HepG2 (cell line): Measurements from ENCODE around the gene GPLD1. TPM values are rescaled to one million over a fixed set of nuclear protein-coding genes. Genes with fewer than 3 reads are reported as not detected.

Source experiments
- ATRX ChIP-seq: sonication (generic); formaldehyde crosslinking; IDR thresholded peaks from 2 replicates; pipeline ENCODE4 v1.4.0; 2020; ENCODE audit warnings: missing genetic modification reagents, borderline replicate concordance
- BHLHE40 ChIP-seq: IDR thresholded peaks from 2 replicates; pipeline ENCODE4 v1.6.1; 2011; ENCODE audit warnings: low read length, improper control_type of control experiment
- FOXP1 ChIP-seq, 2 experiments: fragments of 450-650 bp in 1 of 2; IDR thresholded peaks; 2 replicates each; pipeline ENCODE4 v1.6.1; 2017 to 2018; ENCODE audit warnings: antibody characterized with exemption in 1 of 2
- HNRNPUL1 ChIP-seq: fragments of 200-400 bp; formaldehyde crosslinking; IDR thresholded peaks from 2 replicates; pipeline ENCODE4 v1.6.1; 2017; ENCODE audit warnings: low read depth, mild to moderate bottlenecking, low read length, moderate library complexity
- MBD4 ChIP-seq: IDR thresholded peaks from 2 replicates; pipeline ENCODE4 v1.6.1; 2012; ENCODE audit warnings: low read length, inconsistent platforms, borderline replicate concordance
- MXD4 ChIP-seq: IDR thresholded peaks from 2 replicates; pipeline ENCODE4 v1.6.1; 2016; ENCODE audit warnings: mild to moderate bottlenecking, missing biosample characterization, missing genetic modification reagents
- NR2F1 ChIP-seq, 2 experiments: fragments of 450-650 bp in 1 of 2; formaldehyde crosslinking in 1 of 2; IDR thresholded peaks; 2 replicates each; pipeline versions ENCODE4 v1.5.0 to v1.6.1; 2016 to 2020; ENCODE audit warnings: mild to moderate bottlenecking in 1 of 2, missing compliant biosample characterization in 1 of 2, missing genetic modification reagents in 1 of 2, moderate library complexity in 1 of 2
- NRL ChIP-seq: sonication (generic); formaldehyde crosslinking; IDR thresholded peaks from 2 replicates; pipeline ENCODE4 v1.5.0; 2020; ENCODE audit warnings: missing genetic modification reagents, mild to moderate bottlenecking, moderate library complexity, borderline replicate concordance
- ONECUT2 ChIP-seq: sonication (generic); formaldehyde crosslinking; IDR thresholded peaks from 2 replicates; pipeline ENCODE4 v1.4.0; 2020; ENCODE audit warnings: missing genetic modification reagents
- PTBP1 ChIP-seq: fragments of 200-400 bp; formaldehyde crosslinking; IDR thresholded peaks from 2 replicates; pipeline ENCODE4 v1.6.1; 2018; ENCODE audit warnings: low read length, low read depth; ENCODE audit not compliant: poor library complexity, severe bottlenecking
- SIX4 ChIP-seq: sonication (generic); formaldehyde crosslinking; IDR thresholded peaks from 2 replicates; pipeline ENCODE4 v1.4.0; 2020; ENCODE audit warnings: missing genetic modification reagents
- ZMYM4 ChIP-seq: sonication (generic); formaldehyde crosslinking; IDR thresholded peaks from 2 replicates; pipeline ENCODE4 v1.8.1; 2023; ENCODE audit warnings: mild to moderate bottlenecking, missing genetic modification reagents
- ZNF121 ChIP-seq: sonication (generic); formaldehyde crosslinking; IDR thresholded peaks from 2 replicates; pipeline ENCODE4 v1.5.0; 2020; ENCODE audit warnings: mild to moderate bottlenecking, missing genetic modification reagents
- ZNF136 ChIP-seq: sonication (generic); formaldehyde crosslinking; IDR thresholded peaks from 2 replicates; pipeline ENCODE4 v1.8.1; 2022; ENCODE audit warnings: low read depth, mild to moderate bottlenecking, moderate library complexity, missing genetic modification reagents
- ZNF232 ChIP-seq: sonication (generic); formaldehyde crosslinking; IDR thresholded peaks from 2 replicates; pipeline ENCODE4 v1.4.0; 2020; ENCODE audit warnings: missing genetic modification reagents, borderline replicate concordance
- ZNF354B ChIP-seq: sonication (generic); formaldehyde crosslinking; IDR thresholded peaks from 2 replicates; pipeline ENCODE4 v1.8.0; 2022; ENCODE audit warnings: mild to moderate bottlenecking, missing genetic modification reagents
- ZNF589 ChIP-seq: sonication (generic); formaldehyde crosslinking; conservative IDR thresholded peaks from 2 replicates; pipeline ENCODE4 v1.8.0; 2022; ENCODE audit warnings: mild to moderate bottlenecking, moderate library complexity, missing genetic modification reagents
- ZNF713 ChIP-seq: sonication (generic); formaldehyde crosslinking; IDR thresholded peaks from 2 replicates; pipeline ENCODE4 v1.4.0; 2020; ENCODE audit warnings: mild to moderate bottlenecking, missing genetic modification reagents
- ZNF883 ChIP-seq: sonication (generic); formaldehyde crosslinking; IDR thresholded peaks from 2 replicates; pipeline ENCODE4 v1.5.1; 2020; ENCODE audit warnings: mild to moderate bottlenecking, missing genetic modification reagents; ENCODE audit errors: not compliant biosample characterization
- polyA plus RNA-seq, 8 experiments: library from polyadenylated mRNA; depleted of rRNA in 3 of 8; stranded (reverse) in 7 of 8; unstranded in 1 of 8; fragments of >200 nt; fragmentation: Illumina TruSeq in 4 of 8; extraction: Trizol in 4 of 8; gene quantifications; 2 replicates each; pipeline versions ENCODE4 v1.2.1 to v1.2.3, GENCODE V29; 2011 to 2016; ENCODE audit warnings: low read depth in 4 of 8, missing spikeins in 1 of 8, mixed read lengths in 1 of 8; ENCODE audit not compliant: insufficient read depth in 1 of 8
- total RNA-seq, 5 experiments: library from RNA; depleted of rRNA; stranded (reverse); fragments of >200 nt; fragmentation: Illumina TruSeq; extraction: Trizol; gene quantifications; 2 replicates each; pipeline ENCODE4 v1.2.3, GENCODE V29; 2016; ENCODE audit warnings: low read depth in 1 of 5
- TF ChIP-seq, protein P1 (sequence below): sonication (generic); formaldehyde crosslinking; IDR thresholded peaks from 2 replicates; pipeline ENCODE4 v1.8.1; 2023; ENCODE audit warnings: mild to moderate bottlenecking, missing genetic modification reagents
- TF ChIP-seq, protein P2 (sequence below): sonication (generic); formaldehyde crosslinking; IDR thresholded peaks from 2 replicates; pipeline ENCODE4 v1.9.0; 2021; ENCODE audit warnings: mild to moderate bottlenecking, missing genetic modification reagents

GPLD1 gene
- total and polyA plus RNA-seq, 2 of the 13 experiments (the other 11 are each of a cell fraction or from before 2014, with no cell fraction given) = 6.2 to 7.6 TPM

DNA sequence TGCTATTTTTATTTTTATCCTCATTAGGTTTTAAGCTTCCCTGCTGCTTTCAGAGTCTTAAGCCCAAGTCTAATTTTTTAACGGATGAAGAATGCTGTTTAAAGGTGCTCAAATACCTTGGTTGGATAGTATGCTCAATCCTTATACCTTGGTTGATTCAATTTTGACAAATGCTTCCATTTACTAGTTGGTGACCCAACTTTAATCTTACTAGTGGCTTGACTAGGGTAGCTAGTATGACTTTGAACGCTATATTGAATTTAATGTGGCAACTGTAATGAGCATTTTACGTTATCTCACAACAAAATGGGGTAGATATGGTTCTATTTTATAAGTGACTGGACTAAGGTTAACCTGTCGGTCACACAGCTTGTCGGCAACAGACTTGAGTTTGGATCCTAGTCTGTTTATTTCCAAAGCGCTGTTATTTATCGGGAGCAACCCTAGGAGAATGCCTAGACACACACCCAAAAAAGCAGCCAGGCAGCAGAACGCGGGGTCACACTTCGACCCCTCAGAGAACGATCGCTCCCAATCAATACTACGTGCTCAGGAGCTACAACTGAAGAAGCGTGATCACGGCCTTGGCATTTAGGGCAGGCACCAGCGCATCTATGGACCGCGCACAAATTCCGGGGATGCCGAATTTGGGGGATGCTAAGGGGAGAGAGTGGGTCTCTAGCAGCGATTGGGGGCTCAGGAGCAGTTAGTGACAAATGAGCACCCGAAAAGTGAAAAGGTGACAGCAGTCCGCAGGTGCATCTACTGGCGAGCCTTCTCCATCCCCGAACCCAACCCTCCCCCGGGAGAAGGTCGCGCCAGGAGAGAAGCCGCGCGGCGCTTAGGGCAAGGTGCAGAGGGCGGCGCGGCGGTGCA lies 4.8 kb upstream of the GPLD1 start (continued):
- TF ChIP-seq ZNF354B (no peak), SIX4 (CRISPR knock-in tag) (no peak), PTBP1 (no peak), MBD4 (no peak), ZNF121 (0 out of 2 replicates have a peak, but pooled peaks have one; percentile 13), ZNF232 (CRISPR knock-in tag) (0 out of 2 replicates have a peak, but pooled peaks have one; percentile 22), HNRNPUL1 (no peak), NR2F1 (CRISPR knock-in tag; IDR thresholded peaks at IDR 0.05) (peak in 1 of 2 experiments; percentile 45; a peak in 2 of 4 replicates), ZNF136 (CRISPR knock-in tag) (no peak), ATRX (CRISPR knock-in tag) (no peak), ZNF713 (no peak), FOXP1 (IDR thresholded peaks at IDR 0.05) (no peak), FOXP1 (CRISPR knock-in tag; IDR thresholded peaks at IDR 0.05) (no peak), NRL (CRISPR knock-in tag) (0 out of 2 replicates have a peak, but pooled peaks have one; percentile 72), ONECUT2 (CRISPR knock-in tag) (no peak), ZNF589 (CRISPR knock-in tag) (no peak), MXD4 (CRISPR knock-in tag) (0 out of 2 replicates have a peak, but pooled peaks have one; percentile 53), ZNF883 (CRISPR knock-in tag) (no peak), ZMYM4 (CRISPR knock-in tag) (no peak), BHLHE40 (no peak)
- TF ChIP-seq, protein P1, sequence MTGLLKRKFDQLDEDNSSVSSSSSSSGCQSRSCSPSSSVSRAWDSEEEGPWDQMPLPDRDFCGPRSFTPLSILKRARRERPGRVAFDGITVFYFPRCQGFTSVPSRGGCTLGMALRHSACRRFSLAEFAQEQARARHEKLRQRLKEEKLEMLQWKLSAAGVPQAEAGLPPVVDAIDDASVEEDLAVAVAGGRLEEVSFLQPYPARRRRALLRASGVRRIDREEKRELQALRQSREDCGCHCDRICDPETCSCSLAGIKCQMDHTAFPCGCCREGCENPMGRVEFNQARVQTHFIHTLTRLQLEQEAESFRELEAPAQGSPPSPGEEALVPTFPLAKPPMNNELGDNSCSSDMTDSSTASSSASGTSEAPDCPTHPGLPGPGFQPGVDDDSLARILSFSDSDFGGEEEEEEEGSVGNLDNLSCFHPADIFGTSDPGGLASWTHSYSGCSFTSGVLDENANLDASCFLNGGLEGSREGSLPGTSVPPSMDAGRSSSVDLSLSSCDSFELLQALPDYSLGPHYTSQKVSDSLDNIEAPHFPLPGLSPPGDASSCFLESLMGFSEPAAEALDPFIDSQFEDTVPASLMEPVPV (CRISPR knock-in tag) = no peak
- TF ChIP-seq, protein P2, sequence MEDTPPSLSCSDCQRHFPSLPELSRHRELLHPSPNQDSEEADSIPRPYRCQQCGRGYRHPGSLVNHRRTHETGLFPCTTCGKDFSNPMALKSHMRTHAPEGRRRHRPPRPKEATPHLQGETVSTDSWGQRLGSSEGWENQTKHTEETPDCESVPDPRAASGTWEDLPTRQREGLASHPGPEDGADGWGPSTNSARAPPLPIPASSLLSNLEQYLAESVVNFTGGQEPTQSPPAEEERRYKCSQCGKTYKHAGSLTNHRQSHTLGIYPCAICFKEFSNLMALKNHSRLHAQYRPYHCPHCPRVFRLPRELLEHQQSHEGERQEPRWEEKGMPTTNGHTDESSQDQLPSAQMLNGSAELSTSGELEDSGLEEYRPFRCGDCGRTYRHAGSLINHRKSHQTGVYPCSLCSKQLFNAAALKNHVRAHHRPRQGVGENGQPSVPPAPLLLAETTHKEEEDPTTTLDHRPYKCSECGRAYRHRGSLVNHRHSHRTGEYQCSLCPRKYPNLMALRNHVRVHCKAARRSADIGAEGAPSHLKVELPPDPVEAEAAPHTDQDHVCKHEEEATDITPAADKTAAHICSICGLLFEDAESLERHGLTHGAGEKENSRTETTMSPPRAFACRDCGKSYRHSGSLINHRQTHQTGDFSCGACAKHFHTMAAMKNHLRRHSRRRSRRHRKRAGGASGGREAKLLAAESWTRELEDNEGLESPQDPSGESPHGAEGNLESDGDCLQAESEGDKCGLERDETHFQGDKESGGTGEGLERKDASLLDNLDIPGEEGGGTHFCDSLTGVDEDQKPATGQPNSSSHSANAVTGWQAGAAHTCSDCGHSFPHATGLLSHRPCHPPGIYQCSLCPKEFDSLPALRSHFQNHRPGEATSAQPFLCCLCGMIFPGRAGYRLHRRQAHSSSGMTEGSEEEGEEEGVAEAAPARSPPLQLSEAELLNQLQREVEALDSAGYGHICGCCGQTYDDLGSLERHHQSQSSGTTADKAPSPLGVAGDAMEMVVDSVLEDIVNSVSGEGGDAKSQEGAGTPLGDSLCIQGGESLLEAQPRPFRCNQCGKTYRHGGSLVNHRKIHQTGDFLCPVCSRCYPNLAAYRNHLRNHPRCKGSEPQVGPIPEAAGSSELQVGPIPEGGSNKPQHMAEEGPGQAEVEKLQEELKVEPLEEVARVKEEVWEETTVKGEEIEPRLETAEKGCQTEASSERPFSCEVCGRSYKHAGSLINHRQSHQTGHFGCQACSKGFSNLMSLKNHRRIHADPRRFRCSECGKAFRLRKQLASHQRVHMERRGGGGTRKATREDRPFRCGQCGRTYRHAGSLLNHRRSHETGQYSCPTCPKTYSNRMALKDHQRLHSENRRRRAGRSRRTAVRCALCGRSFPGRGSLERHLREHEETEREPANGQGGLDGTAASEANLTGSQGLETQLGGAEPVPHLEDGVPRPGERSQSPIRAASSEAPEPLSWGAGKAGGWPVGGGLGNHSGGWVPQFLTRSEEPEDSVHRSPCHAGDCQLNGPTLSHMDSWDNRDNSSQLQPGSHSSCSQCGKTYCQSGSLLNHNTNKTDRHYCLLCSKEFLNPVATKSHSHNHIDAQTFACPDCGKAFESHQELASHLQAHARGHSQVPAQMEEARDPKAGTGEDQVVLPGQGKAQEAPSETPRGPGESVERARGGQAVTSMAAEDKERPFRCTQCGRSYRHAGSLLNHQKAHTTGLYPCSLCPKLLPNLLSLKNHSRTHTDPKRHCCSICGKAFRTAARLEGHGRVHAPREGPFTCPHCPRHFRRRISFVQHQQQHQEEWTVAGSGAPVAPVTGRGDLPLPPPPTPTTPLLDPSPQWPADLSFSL (CRISPR knock-in tag) = no peak
